Stimulated activated CD4-positive, alpha-beta T cell treated with anti-CD3 and anti-CD28 coated beads, TNF-alpha, amount 100 ng/mL, for 24 hours (primary cell): ENCODE measurements around the gene IL6ST.

Source experiments
- DNase-seq, 3 experiments: peaks; one replicate each; pipeline ENCODE4 v3.0.0-alpha.2; 2020; ENCODE audit warnings: low read depth in 3 of 3

IL6ST gene

DNA sequence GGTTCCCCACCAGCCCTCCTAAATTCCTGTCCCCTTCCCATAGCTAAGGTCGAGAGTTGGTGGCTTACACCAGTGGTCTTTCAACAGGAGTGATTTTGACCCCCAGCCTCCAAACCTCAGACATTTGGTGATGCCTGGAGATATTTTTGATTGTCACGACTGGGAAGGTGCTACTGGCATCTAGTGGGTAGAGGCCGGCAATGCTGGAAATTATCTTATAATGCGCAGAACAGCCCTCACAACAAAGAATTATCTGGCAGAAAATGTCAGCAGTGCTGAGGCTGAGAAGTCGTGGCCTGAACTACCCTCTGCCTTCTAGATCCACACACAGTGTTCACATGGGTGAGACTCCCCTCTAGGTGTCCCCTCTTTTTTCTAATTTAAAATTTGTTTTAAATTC is 74.0 kb downstream of the IL6ST start:
- no peak for DNase-seq

DNA sequence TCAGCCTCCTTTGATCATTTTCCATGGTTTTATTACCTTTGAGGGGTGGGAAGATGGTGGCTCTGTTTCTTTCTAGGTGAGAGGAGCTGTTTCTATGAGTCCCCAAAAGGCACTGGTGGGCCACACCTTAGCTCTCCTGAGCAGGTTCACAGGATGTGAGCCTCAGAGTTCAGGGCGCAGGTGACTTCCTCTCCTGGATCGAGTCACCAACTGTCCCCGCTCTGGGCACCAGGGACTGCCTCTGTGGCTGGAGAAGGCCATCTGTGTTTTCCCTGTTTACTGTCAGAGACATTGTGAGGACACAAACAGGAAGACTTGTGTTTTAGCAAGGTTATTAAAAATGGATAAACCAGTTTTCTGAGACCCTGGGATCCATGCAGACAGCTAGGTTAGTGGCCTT is 75.1 kb downstream of the IL6ST start:
- no peak for DNase-seq

DNA sequence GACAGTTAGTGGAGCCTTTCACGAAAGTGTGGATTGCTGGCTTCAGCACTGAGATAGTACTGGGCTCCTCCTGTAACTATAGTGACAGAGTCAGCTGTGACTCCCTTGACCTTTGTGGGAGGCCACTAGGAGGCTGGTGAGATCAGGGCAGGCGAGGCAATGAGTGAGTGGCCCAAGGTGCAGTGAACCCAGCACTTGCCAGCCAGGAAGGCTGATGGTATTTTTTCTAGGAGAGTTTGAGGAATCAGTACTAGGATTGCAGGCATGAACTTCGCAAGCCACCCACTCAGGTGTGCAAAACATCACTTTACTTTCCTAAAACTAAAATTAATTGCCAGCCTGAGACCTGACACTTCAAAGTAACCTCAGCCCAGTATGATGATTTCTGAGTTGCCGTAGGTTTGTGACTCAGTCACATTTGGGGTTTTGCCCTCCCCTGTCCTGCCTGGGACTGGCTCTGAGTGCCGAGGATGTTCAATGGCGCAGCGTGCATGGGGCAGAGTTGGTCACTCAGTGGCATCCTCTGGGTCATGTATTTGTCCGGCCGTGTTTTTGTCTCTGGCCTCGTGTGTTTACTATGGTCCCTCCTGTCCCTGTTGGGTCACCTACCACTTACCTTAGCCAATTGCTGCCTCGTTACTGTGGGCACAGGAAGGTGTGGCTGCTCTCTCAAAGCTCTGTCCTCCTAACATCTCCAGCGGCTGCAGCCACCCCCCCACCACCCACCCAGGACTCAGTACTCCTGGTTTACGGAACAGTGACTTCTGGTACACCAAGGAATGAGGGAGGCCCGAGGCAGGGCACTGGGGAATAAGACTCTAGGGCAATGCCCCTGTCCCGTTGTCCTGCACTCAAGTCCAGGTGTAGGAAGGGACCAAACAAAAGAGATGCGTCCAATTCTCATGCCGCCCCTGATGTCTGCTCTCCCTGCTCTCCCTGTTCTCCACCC is 76.4 kb downstream of the IL6ST start:
- DNase-seq: no peak

DNA sequence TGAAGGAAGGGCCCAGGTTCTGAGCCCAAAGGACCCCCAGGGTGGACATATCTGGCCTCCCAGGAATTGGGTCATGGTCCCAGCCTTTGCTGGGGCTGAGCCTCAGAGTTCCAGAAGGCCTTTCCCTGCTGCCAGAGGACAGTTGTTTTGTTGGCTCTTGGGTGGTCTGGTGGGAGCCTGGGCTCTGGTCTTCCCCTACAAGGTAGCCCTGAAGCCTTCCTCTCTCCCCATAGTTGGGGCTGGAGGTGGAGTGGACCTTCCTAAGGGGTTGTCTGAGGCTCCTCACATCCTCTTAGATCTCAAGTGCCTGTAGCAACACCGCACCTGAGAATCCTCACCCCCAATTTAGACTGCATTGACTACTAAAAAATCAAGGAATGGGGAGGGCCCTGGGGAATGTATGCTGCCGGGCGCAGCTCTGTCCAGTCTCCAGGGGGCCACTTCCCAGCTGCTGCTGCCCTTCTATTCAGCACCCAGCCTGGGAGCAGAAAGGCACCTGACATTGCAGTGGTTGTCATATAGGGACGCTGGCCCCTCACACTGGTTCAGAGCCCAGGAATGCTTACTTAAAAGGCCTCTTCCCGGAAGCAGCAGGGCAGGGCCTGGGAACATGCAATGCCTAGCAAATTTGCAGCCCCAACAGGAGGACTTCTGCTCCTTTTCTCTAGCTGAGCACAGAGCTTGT is 77.2 kb downstream of the IL6ST start:
- no peak for DNase-seq

DNA sequence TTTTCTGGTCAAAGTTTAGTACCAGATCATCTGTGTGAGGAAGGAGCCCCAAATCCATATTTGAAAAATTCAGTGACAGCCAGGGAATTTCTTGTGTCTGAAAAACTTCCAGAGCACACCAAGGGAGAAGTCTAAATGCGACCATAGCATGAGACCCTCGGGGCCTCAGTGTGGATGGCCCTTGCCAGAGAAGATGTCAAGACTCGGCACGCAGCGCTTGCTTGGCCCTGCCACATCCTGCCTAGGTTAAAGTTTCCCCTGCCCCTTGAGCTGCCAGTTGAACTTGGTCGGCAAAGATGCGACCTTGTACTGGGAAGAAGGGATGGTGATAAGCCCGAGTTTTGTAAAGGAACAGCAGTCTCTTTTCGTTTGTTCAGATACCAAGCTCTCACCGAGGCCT is 77.8 kb downstream of the IL6ST start:
- DNase-seq: no peak

DNA sequence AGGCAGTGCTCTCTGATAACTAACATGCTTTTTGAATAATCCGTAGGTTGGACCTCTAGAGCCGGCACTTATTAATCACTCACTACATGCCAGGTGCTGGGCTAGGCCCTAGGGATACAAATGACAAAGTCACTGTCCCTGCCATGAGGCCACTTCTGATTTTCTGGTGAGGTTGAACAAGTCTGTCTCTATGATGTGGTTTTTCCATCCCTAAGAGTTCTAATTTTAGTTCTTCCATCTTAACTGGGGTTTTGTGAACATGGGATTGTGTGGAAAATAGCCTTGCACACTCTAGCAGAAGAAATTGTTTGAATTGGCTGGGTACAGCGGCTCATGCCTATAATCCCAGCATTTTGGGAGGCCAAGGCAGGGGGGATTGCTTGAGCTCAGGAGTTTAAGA is 79.0 kb downstream of the IL6ST start:
- no peak for DNase-seq

DNA sequence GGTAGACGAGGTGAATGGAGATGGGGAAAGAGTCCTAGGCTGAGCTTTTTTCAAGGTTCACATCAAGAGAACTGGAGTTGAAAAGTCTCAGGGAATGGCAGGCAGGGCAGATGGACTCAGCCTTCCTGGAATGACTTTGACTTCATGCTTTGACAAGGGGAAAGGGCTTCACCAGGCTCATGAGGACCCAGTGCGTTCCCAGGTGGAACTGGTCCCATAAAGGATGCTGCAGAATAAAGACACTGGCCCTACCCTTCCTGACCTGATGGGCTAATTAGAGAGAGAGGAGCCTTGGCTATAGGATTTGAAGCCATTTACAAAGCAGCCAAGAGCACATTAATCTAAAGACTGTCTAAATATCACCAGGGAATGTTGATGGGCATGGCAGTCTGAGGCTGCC is 79.8 kb downstream of the IL6ST start:
- no peak for DNase-seq

DNA sequence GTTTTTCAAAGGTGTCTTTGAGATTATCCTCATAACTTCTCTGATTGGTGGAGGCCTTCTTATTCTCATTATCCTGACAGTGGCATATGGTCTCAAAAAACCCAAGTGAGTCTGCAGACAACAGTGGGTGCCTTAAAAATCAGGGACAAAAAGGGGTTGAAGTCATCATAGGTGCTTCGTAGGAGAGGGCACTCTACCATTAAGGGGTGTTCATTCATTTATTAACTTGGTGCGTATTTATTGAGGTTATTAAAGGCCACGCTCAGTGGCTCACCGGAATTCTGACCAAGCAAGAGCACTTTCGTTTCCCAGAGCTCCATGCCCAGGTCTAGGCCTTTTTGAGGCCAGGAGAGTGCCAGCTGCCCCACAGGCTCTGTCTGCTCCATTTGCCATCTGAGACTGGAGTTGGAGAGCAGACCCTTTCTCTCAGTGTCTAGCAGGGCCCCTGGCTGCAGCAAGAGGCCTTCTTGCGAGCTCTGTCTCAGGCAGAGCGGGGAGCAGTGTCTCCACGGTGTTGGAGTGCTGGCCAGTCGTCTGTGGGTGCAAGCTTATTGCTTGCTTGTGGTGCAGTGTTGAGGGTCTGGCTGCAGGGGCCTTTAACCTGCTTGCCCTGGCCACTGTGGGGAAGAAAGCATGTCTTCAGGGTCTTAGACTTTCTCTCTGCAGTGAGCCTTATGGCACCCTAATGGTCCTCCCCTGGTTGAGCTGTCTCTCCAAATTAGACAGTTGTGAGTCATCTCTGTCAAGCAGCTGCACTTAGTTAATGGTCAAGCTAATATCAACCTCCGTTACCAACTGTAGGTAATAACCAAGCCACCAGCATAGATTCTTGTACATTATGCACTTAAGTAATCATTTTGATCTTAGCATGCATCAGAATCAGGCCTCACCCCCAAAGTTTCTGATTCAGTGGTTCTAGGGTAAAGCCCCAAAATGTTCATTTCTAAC is 81.0 kb downstream of the IL6ST start:
- DNase-seq: no peak

DNA sequence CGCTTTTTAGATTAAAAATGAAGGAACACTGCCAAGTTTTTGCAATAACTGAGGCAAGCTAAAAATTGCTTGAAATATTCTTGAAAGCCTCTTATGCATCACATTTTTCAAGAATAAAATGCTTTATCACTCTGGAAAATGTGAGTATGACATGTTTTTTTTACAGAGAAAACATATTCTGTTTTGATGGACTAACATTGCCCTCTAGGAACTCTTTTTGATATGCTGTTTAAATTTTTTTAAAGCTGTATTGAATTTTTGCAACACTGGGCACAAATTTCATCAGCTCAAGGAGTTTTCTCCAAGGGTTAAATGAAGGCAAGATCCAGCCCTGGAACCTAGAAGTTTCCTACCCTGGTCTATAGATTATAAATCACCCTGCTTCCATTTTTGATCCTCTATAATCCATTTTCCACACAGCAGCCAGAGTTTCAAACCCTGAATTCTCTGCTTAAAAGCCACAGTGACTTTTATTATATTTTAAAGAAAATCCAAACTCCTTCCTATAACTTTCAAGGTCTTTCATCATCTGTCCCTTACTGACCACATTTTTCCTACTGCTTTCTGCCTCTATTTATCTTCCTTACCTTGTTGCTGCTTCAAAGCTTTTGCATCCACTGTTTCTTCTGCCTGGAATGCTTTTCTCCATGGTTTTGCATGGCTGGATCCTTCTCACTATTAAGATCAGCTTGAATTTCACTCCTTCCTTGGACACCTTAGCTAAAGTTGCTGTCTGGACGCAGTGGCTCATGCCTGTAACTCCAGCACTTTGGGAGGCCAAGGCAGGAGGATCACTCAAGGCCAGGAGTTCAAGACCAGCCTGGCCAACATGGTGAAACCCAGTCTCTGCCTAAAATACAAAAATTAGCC is 82.7 kb downstream of the IL6ST start:
- no peak for DNase-seq

DNA sequence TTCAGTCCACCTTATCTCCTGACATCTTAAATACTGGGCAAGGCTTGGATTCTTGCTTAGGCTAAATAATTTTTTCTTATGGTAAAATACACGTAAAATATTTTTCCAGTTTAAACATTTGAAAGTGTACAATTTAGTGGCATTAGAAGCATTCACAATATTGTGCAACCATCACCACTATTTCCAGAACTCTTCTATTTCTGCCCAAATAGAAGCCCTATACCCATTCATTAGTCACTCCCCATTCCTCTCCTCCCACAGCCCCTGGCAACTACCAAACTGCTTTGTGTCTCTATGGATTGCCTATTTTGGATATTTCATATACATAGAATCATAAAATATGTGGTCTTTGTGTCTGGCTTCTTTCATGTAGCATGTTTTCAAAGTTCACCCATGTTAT is 86.0 kb downstream of the IL6ST start:
- no peak for DNase-seq

DNA sequence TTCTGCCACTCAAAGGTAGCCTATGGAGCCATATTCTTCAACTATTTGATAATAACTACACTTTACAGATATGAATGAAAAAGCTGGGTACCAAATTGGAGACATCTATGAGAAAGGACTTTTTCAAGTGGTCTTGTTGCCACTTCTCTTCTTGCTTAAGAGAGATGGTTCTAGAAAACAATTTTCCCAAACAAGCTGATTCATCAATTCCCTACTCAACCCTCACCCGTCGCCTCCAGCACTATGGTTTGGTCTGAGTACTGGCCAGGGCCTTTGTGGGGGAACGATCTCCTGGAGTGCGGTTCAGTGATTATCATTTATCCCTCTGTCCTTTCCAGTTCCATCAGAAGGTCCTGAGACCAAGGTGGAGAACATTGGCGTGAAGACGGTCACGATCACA is 86.8 kb downstream of the IL6ST start:
- DNase-seq: no peak

DNA sequence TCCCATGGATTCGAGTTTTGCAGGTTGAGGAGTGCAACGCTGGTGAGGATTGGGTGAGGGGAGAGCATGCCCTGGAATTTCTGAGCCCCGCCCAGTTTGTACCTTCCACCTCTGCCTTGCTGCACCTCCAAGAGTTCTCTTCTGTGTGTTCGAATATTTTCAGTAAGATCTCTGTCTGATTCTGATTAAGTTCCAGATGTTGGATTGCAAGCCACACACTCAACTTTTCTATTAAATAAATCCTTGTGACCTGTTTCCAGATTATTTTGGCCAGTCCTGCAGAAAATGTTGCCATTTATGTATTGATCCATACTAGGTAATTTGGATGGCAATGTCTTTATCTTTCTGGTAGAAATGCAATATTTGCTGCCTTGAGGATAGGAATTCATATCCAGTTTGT is 89.5 kb downstream of the IL6ST start:
- DNase-seq: no peak

DNA sequence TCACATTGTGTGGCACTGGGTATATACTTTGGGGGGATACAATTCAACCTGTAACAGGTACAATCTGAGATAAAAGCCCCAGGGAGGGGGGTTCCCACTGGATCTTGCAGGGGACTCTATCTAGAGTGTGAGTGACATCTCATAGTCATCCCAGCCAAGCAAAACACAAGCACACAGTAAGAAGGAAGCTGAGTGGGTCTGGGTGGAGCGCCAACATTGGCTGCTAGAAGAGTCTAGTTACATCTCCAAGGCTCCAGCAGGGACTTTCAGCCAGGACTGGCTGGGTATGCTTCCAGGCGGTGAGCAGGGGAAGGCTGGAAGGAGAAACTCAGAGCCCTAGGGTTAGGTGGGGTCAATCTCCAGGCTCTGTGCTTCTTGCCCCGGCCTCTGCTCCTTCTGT is 90.6 kb downstream of the IL6ST start:
- DNase-seq: no peak

DNA sequence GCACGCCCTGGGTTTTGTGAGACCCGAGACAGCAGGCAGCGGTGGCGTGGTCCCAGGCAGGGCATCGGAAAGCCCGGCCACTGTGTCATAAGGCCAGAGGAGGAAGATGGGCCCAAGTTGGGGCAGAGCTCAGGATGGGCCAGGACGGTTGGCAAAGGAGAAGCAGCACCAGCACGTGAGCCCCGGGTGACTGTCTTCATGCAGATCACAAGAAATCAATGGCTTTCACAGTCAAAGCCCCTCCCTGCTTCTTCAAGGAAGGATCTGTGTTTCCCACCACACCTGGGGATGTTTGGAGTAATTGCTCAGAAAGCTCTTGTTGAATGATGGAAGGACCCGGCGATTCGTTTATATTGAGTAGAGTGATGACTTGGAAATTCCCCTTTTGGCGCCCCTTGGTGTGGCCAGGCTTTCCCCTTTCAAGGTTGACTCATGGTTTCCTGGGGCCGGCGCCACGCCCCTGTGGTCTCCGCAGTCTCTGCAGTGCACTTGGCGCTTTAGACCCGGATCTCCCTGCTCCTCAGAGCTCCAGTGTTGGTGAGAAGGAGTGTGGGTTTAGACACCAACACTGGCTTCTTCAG is 91.6 kb downstream of the IL6ST start:
- peak; percentile 29 to 79 (median 31) for DNase-seq

DNA sequence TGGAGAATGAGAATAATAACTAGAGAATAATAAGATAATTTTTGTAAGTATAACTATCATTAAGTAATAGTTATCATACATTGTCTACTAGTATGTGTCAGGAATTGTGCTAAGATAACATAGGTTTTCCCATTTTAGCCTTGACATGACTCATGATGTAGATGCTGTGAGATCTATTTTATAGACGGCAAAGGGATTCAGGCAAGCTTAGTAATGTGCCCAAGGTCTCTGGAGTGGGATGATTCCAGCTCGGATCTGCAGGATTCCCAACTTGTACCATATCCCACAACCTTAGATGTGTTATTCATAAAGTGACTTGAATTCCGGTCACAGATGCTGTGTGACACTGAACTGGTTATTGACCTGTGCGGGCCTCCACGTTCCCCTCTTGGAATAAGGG is 92.1 kb downstream of the IL6ST start:
- DNase-seq: no peak

DNA sequence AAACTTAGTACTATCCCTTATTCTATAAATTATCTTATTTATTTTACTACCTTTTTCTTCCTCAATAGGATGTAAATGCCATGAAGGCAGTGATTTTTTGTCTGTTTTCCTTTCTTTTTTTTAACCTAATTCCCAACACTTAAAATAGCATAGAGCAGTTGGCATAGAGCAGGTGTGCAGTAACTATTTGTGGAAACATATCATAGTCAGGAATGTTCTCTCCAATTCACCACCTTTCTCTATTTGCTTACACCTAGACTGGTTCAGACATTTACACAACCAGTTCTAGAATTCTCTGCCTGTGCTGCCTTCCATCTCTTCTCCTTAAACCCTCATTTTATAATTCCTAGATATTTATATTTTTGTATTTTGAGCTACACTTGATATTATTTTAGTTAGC is 94.0 kb downstream of the IL6ST start:
- no peak for DNase-seq

DNA sequence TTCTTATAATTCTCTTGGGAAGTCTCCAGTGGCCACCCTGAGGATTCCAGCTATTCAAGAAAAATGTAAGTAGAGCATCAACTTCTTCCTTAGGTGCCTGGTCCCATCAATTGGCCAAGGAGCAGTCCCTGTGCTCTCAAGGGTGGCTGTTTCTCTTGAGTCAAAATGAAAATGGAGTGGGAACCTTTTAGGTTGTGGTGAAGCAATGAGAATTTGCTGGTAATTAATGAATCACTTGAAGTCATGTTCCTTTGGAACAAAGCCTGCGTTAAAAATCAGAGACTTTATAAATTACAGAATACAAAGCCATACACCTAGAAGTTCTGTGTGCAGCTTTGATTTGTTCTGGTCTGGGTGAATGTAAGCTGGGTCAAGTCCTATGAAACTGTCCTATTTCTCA is 94.7 kb downstream of the IL6ST start:
- no peak for DNase-seq

DNA sequence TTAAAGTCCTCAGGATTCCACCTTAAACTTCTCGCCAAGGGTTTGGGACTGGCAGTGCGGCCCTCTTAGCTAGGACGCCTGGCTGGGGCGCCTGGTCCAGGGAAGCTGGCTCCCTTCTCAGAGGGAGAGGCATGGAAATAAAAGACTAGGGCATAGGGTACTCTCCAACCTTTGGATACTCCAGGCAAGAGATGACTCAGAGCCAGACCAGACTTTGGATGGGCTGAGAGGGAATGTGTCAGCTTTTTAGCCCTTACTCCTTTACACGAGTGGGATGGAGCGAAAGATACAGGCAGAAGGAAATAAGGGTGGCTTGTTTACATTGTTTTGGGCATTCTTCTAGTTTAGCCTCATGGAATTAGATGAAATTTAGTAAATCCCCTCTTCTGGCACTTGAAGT is 95.4 kb downstream of the IL6ST start:
- no peak for DNase-seq

DNA sequence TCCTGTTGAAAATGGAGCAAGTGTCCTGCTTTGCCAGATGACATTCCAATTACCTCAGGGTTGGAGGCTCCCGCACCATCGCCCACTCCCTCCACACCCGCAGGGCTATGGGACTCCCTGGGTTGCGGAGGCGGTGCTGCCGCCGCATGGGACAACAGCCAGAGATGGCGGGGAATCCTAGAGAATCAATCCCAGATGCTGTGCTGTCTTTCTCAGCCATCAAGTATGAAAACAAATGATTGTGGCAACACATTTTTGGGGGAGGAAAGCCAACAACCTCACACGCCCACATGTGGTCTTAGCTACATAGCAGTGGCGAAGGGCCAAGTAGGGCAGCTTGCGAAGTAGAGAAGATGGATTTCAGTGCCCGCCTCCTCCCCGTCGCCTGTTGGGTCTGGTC is 96.9 kb downstream of the IL6ST start:
- no peak for DNase-seq

DNA sequence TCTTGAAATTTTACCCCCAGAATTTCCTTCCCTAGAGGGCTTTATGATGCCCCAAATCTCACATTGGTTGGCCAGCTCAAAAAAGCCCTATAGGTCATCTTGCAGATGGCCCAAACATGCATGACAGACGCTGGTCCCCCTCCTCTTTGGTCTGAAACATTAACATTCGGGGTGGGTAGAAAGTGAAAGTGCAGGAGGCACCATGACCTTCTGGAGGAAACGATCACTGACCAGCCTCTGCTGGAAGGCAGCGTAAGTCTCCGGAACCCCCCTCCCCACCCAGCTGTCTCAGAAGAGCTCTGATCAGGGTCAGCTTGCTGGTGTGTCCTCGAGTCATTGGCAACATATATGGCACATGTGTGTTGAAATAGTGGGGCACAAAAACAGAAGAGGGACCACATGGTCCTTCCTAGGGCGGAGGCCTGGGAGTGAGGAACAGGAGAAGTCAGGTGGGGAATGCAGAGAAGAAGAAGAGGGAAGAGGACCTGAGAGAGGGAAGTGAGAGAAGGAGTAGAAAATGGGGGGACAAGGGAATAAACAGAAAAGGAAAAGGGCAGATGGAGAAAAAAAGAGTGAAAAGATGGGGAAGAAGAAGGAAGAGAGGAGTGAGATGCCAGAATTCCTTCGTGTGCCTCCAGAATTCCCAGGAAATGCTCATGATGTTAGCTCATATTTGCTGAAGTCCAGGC is 97.4 kb downstream of the IL6ST start:
- no peak for DNase-seq
